BJ (cell line): ENCODE results near the gene MB. TPM values are rescaled to one million over a fixed set of nuclear protein-coding genes. Genes with fewer than 3 reads are reported as not detected.
"Not testable (repeated sequence)": the region's sequence is repeated elsewhere in the genome, so short reads cannot be mapped to it uniquely, and the experiment has no call there.

ENCODE experiments used
- CTCF ChIA-PET: fragments of 350-600 bp; formaldehyde crosslinking; extraction: SDS; loops from one replicate; lab custom pipeline; 2021; ENCODE audit warnings: antibody characterized with exemption, inconsistent platforms; lab: Yijun Ruan, JAX
- POLR2A ChIA-PET: fragments of 300-600 bp; sonication (Branson Sonifier 250); formaldehyde crosslinking; extraction: SDS; loops from one replicate; lab custom pipeline; 2021; ENCODE audit warnings: antibody characterized with exemption; lab: Charles Lee
- DNase-seq: peaks from one replicate; pipeline ENCODE4 v3.0.0-alpha.2; 2011; ENCODE audit warnings: low read depth
- H3K27me3 ChIP-seq: 2 replicates; pipeline ENCODE4 v1.6.0; 2011; ENCODE audit warnings: low read length; ENCODE audit not compliant: control insufficient read depth, insufficient read depth
- H3K36me3 ChIP-seq: 2 replicates; pipeline ENCODE4 v1.5.1; 2011; ENCODE audit warnings: low read length; ENCODE audit not compliant: control insufficient read depth, insufficient read depth
- H3K4me3 ChIP-seq: 2 replicates; pipeline ENCODE4 v1.5.1; 2011; ENCODE audit warnings: low read depth, mild to moderate bottlenecking, control low read depth, low read length
- CTCF ChIP-seq: IDR thresholded peaks from 2 replicates; pipeline ENCODE4 v1.5.1; 2011; ENCODE audit warnings: low read depth, mild to moderate bottlenecking, control low read depth, inconsistent platforms, low read length, moderate library complexity; ENCODE audit not compliant: insufficient read depth
- polyA minus RNA-seq: library from RNA; depleted of rRNA, polyadenylated mRNA; stranded (reverse); fragments of >200 nt; gene quantifications from 2 replicates; pipeline ENCODE4 v1.2.3, GENCODE V29; 2011; rRNA and poly(A)+ RNA removed
- polyA plus RNA-seq: library from polyadenylated mRNA; depleted of rRNA; stranded (reverse); fragments of >200 nt; gene quantifications from 2 replicates; pipeline ENCODE4 v1.2.3, GENCODE V29; 2011; rRNA removed

The MB gene
- polyA plus RNA-seq (0.06 TPM in 1 of 2 replicates, not detected in the other), polyA minus RNA-seq (not detected in 2 replicates)

GRCh38 chr22:35617137-35617755, at the start of gene MB:
MB (minus strand) TSS chr22:35617329; CDS start chr22:35617257, 72 bp downstream.
- Histone ChIP-seq H3K4me3 (no peak within 1 kb of the TSS), H3K27me3 (no peaks in the 10 kb centered on the region; the same call in 1 of the 2 replicates), H3K36me3 (no peaks in the 10 kb centered on the region)
- no peak for DNase-seq
- CTCF ChIA-PET: interaction anchor here (0.7 to 2.0 kb wide), 3 partner anchors 187 to 267 kb away, joined by 3 to 7 read pairs (median 4); no protein-coding TSS in a partner anchor
- POLR2A ChIA-PET: no interaction called here
- TF ChIP-seq CTCF: no peak

- CTCF ChIA-PET, POLR2A ChIA-PET: not testable (repeated sequence)
Observed at GRCh38 chr22:35666699-35667098, 49.6 kb upstream of the MB start.

GRCh38 chr22:35664955-35665587, 47.9 kb upstream of the MB start:
- CTCF ChIA-PET: interaction anchor here (1.4 to 2.0 kb wide), 2 partner anchors 19 to 401 kb away, joined by 5 to 6 read pairs; no protein-coding TSS in a partner anchor
- TF ChIP-seq CTCF: no peak
- Histone ChIP-seq H3K36me3 (peaks cover under 1% of the 10 kb centered on the region; the same call in 1 of the 2 replicates), H3K27me3 (no peaks in the 10 kb centered on the region), H3K4me3 (no peak overlapping the region)
- no peak for DNase-seq
- POLR2A ChIA-PET: interaction anchor here (0.6 kb wide), 1 partner anchor 20 kb away, joined by 5 read pairs; no protein-coding TSS in a partner anchor

More at GRCh38 chr22:35666699-35667098, 49.6 kb upstream of the MB start:
- H3K36me3 ChIP-seq, H3K27me3 ChIP-seq, H3K4me3 ChIP-seq, DNase-seq: not testable (repeated sequence)

GRCh38 chr22:35663371-35663770, 46.2 kb upstream of the MB start:
- TF ChIP-seq CTCF: no peak
- Histone ChIP-seq H3K27me3 (no peaks in the 10 kb centered on the region), H3K36me3 (peaks cover 12% of the 10 kb centered on the region), H3K4me3 (no peak overlapping the region)
- CTCF ChIA-PET: interaction anchor here (1.2 to 2.0 kb wide), 4 partner anchors 21 to 403 kb away, joined by 3 to 6 read pairs (median 3); no protein-coding TSS in a partner anchor
- DNase-seq: no peak
- POLR2A ChIA-PET: interaction anchor here (0.6 kb wide), 1 partner anchor 23 kb away, joined by 3 read pairs; no protein-coding TSS in a partner anchor

- ChIA-PET CTCF (interaction anchor here (1.3 to 1.4 kb wide), 2 partner anchors 21 to 35 kb away, joined by 3 read pairs; no protein-coding TSS in a partner anchor), POLR2A (no interaction called here)
- Histone ChIP-seq H3K4me3 (no peak overlapping the region), H3K36me3 (peaks cover 13% of the 10 kb centered on the region), H3K27me3 (no peaks in the 10 kb centered on the region)
- no peak for DNase-seq
- no peak for TF ChIP-seq CTCF
Observed at GRCh38 chr22:35662914-35663313, 45.8 kb upstream of the MB start.
